Endothelial cell (in vitro differentiated cells): ENCODE data around the gene SLC6A12. TPM values are rescaled to one million over a fixed set of nuclear protein-coding genes. Genes with fewer than 3 reads are reported as not detected.
A peak's percentile ranks its signal among the peaks of the same experiment; 100 is the strongest.

ENCODE experiments used
- DNase-seq: peaks from one replicate; pipeline ENCODE4 v3.0.0; 2021; ENCODE audit warnings: low spot score
- H3K27ac Mint-ChIP-seq: one replicate; pipeline ENCODE4 v1.8.0; 2021; ENCODE audit warnings: mixed read lengths, inconsistent platforms; ENCODE audit not compliant: unreplicated experiment
- H3K27me3 Mint-ChIP-seq: one replicate; pipeline ENCODE4 v1.8.0; 2021; ENCODE audit warnings: mild to moderate bottlenecking, moderate library complexity, mixed read lengths, inconsistent platforms; ENCODE audit not compliant: unreplicated experiment
- H3K36me3 Mint-ChIP-seq: one replicate; pipeline ENCODE4 v1.8.0; 2021; ENCODE audit warnings: mild to moderate bottlenecking, low read depth, mixed read lengths, inconsistent platforms; ENCODE audit not compliant: unreplicated experiment
- H3K4me1 Mint-ChIP-seq: one replicate; pipeline ENCODE4 v1.8.0; 2021; ENCODE audit warnings: mild to moderate bottlenecking, mixed read lengths, inconsistent platforms; ENCODE audit not compliant: unreplicated experiment
- H3K4me3 Mint-ChIP-seq: one replicate; pipeline ENCODE4 v1.8.0; 2021; ENCODE audit warnings: mild to moderate bottlenecking, mixed read lengths, inconsistent platforms; ENCODE audit not compliant: unreplicated experiment
- H3K9me3 Mint-ChIP-seq: one replicate; pipeline ENCODE4 v1.8.0; 2021; ENCODE audit warnings: mixed read lengths, inconsistent platforms; ENCODE audit not compliant: unreplicated experiment
- CTCF ChIP-seq: fragments of 200-600 bp; sonication (generic); IDR thresholded peaks from one replicate; pipeline ENCODE4 v1.5.0; 2021; ENCODE audit warnings: antibody characterized with exemption; ENCODE audit not compliant: unreplicated experiment
- total RNA-seq: library from RNA; stranded (reverse); fragmentation: NEBNext Ultra II Directional; extraction: Animal tissue kit (Norgen Biotek cat#: 25700); gene quantifications from one replicate; pipeline ENCODE4 v1.2.1, GENCODE V29; 2021; ENCODE audit not compliant: unreplicated experiment

SLC6A12 gene
- total RNA-seq, 1 donor from 2014 or later = 0.26 TPM

GRCh38 chr12:156945-157344 lies 57.0 kb downstream of the SLC6A12 start:
- no peaks in the 10 kb centered on the region for H3K9me3 Mint-ChIP-seq
- no peak for DNase-seq
- no peak overlapping the region for H3K4me3 Mint-ChIP-seq
- no peak overlapping the region for H3K27ac Mint-ChIP-seq
- TF ChIP-seq CTCF = no peak
- no peaks in the 10 kb centered on the region for H3K36me3 Mint-ChIP-seq
- peaks cover 12% of the 10 kb centered on the region for H3K27me3 Mint-ChIP-seq
- peaks cover 16% of the 10 kb centered on the region for H3K4me1 Mint-ChIP-seq

- peaks cover 16% of the 10 kb centered on the region for H3K4me1 Mint-ChIP-seq
- DNase-seq = no peak
- H3K27ac Mint-ChIP-seq = no peak overlapping the region
- peaks cover under 1% of the 10 kb centered on the region for H3K36me3 Mint-ChIP-seq
- peaks cover 6% of the 10 kb centered on the region for H3K27me3 Mint-ChIP-seq
- no peak for TF ChIP-seq CTCF
- H3K4me3 Mint-ChIP-seq = no peak overlapping the region
- H3K9me3 Mint-ChIP-seq = no peaks in the 10 kb centered on the region
These were observed 58.3 kb downstream of the SLC6A12 start for GRCh38 chr12:155646-156045.

- Mint-ChIP-seq H3K36me3 (peaks cover 4% of the 10 kb centered on the region), H3K9me3 (no peaks in the 10 kb centered on the region), H3K27ac (no peak overlapping the region), H3K4me3 (no peak overlapping the region), H3K27me3 (peaks cover 8% of the 10 kb centered on the region), H3K4me1 (peaks cover 16% of the 10 kb centered on the region)
- DNase-seq = no peak
- no peak for TF ChIP-seq CTCF
These were observed 59.0 kb downstream of the SLC6A12 start for GRCh38 chr12:155006-155405.

GRCh38 chr12:154058-154457 lies 59.9 kb downstream of the SLC6A12 start:
- H3K36me3 Mint-ChIP-seq = peaks cover 4% of the 10 kb centered on the region
- H3K9me3 Mint-ChIP-seq = no peaks in the 10 kb centered on the region
- H3K27me3 Mint-ChIP-seq = peaks cover 11% of the 10 kb centered on the region
- no peak overlapping the region for H3K4me3 Mint-ChIP-seq
- H3K4me1 Mint-ChIP-seq = peaks cover 16% of the 10 kb centered on the region
- no peak for DNase-seq
- H3K27ac Mint-ChIP-seq = no peak overlapping the region
- no peak for TF ChIP-seq CTCF

GRCh38 chr12:153080-153746 lies 60.7 kb downstream of the SLC6A12 start:
- Mint-ChIP-seq H3K36me3 (peaks cover 4% of the 10 kb centered on the region), H3K4me3 (no peak overlapping the region), H3K27ac (no peak overlapping the region), H3K4me1 (peaks cover 16% of the 10 kb centered on the region), H3K9me3 (no peaks in the 10 kb centered on the region), H3K27me3 (peaks cover 9% of the 10 kb centered on the region)
- peak; percentile 86 for DNase-seq
- peak; percentile 47 for TF ChIP-seq CTCF
